HCT116 (cell line): ENCODE measurements around the gene GK. TPM values are rescaled to one million over a fixed set of nuclear protein-coding genes. Genes with fewer than 3 reads are reported as not detected.

Experiments
- ATAC-seq: fragments of 200-7000 bp; cut with Tn5 transposase; 2 replicates; pipeline ENCODE4 v1.9.1; 2020; ENCODE audit warnings: mild to moderate bottlenecking, moderate library complexity
- BruUV-seq: library from RNA; stranded (reverse); fragments of 400-500 nt; replicated peaks from 2 replicates; lab custom pipeline; 2021; lab: Mats Ljungman, UMichigan
- CTCF ChIA-PET: fragments of 300-600 bp; sonication (Branson Sonifier 250); formaldehyde crosslinking; loops from one replicate; lab custom pipeline; 2021; ENCODE audit warnings: antibody characterized with exemption; lab: Charles Lee
- POLR2A ChIA-PET: fragments of 300-600, 350-600 bp; sonication (Branson Sonifier 250); formaldehyde crosslinking; loops from one replicate; lab custom pipeline; 2021; ENCODE audit warnings: antibody characterized with exemption; lab: Charles Lee
- RAD21 ChIA-PET, 2 experiments: fragments of 300-600 bp; sonication (Branson Sonifier 250); formaldehyde crosslinking; loops; one replicate each; lab custom pipeline; 2023; ENCODE audit warnings: low total read pairs in 2 of 2; ENCODE audit not compliant: uncharacterized antibody in 2 of 2, unreplicated experiment in 2 of 2, low non-redundant PET in 1 of 2; lab: Charles Lee
- DNase-seq: peaks from one replicate; pipeline ENCODE4 v3.0.0-alpha.2; 2010; ENCODE audit warnings: low read depth, low spot score
- H2AFZ ChIP-seq: fragments of 200-600 bp; shearing (Covaris generic), sonication (generic); 2 replicates; pipeline ENCODE4 v1.6.1; 2017; ENCODE audit warnings: low read depth, mixed run types, mixed read lengths, antibody characterized with exemption, low read length; ENCODE audit not compliant: poor library complexity, severe bottlenecking
- H3K27ac ChIP-seq: 2 replicates; pipeline ENCODE4 v1.5.1; 2012; ENCODE audit warnings: low read depth, low read length
- H3K27me3 ChIP-seq: fragments of 200-600 bp; sonication (generic); 2 replicates; pipeline ENCODE4 v1.6.1; 2016; ENCODE audit warnings: mixed run types, low read length, mixed read lengths; ENCODE audit not compliant: insufficient read depth
- H3K36me3 ChIP-seq, 2 experiments: fragments of 200-500 bp in 1 of 2; fragments of 200-600 bp in 1 of 2; sonication (Bioruptor generic) in 1 of 2; sonication (generic) in 1 of 2; 2 replicates each; pipeline versions ENCODE4 v1.5.1 to v1.6.1; 2014 to 2016; ENCODE audit warnings: low read length in 2 of 2, inconsistent platforms in 1 of 2, mixed read lengths in 1 of 2, mixed run types in 1 of 2; ENCODE audit not compliant: insufficient read depth in 2 of 2, control insufficient read depth in 1 of 2
- H3K4me1 ChIP-seq, 2 experiments: fragments of 200-600 bp in 1 of 2; sonication (generic) in 1 of 2; 2 replicates each; pipeline versions ENCODE4 v1.5.1 to v1.6.1; 2012 to 2017; ENCODE audit warnings: low read length in 2 of 2, inconsistent platforms in 1 of 2, mild to moderate bottlenecking in 1 of 2, mixed read lengths in 1 of 2, mixed run types in 1 of 2, moderate library complexity in 1 of 2; ENCODE audit not compliant: insufficient read depth in 2 of 2, control insufficient read depth in 1 of 2
- H3K4me2 ChIP-seq: fragments of 200-600 bp; sonication (generic); 2 replicates; pipeline ENCODE4 v1.6.1; 2017; ENCODE audit warnings: mixed run types, low read length, mixed read lengths
- H3K4me3 ChIP-seq, 2 experiments: fragments of 200-600 bp in 1 of 2; sonication (generic) in 1 of 2; replicated peaks in 1 of 2; 2 replicates each; pipeline ENCODE4 v1.5.1; 2011 to 2016; ENCODE audit warnings: low read length in 2 of 2, control low read depth in 1 of 2, low read depth in 1 of 2, mild to moderate bottlenecking in 1 of 2, mixed read lengths in 1 of 2, mixed run types in 1 of 2
- H3K79me2 ChIP-seq: fragments of 200-600 bp; sonication (generic); 2 replicates; pipeline ENCODE4 v1.6.1; 2017; ENCODE audit warnings: mild to moderate bottlenecking, mixed run types, low read length, moderate library complexity, mixed read lengths; ENCODE audit not compliant: insufficient read depth
- H3K9ac ChIP-seq: fragments of 200-600 bp; sonication (generic); 2 replicates; pipeline ENCODE4 v1.6.1; 2016; ENCODE audit warnings: low read length, mixed read lengths
- H3K9me2 ChIP-seq: fragments of 200-600 bp; sonication (generic), shearing (Covaris generic); 2 replicates; pipeline ENCODE4 v1.6.1; 2017; ENCODE audit warnings: mixed run types, mild to moderate bottlenecking, moderate library complexity; ENCODE audit not compliant: insufficient read depth
- H3K9me3 ChIP-seq, 2 experiments: fragments of 200-500 bp in 1 of 2; fragments of 200-600 bp in 1 of 2; sonication (Bioruptor generic) in 1 of 2; sonication (generic) in 1 of 2; 2 replicates each; pipeline ENCODE4 v1.6.1; 2014 to 2017; ENCODE audit warnings: low read length in 2 of 2, mixed read lengths in 2 of 2, inconsistent platforms in 1 of 2, low read depth in 1 of 2, mild to moderate bottlenecking in 1 of 2, mixed run types in 1 of 2, moderate library complexity in 1 of 2; ENCODE audit not compliant: control insufficient read depth in 1 of 2, insufficient read depth in 1 of 2
- H4K20me1 ChIP-seq: fragments of 200-600 bp; sonication (generic), shearing (Covaris generic); 2 replicates; pipeline ENCODE4 v1.6.1; 2017; ENCODE audit warnings: mixed run types, mild to moderate bottlenecking, moderate library complexity; ENCODE audit not compliant: insufficient read depth
- CBX3 ChIP-seq: IDR thresholded peaks from 2 replicates; pipeline ENCODE4 v1.6.1; 2012; ENCODE audit warnings: low read depth
- CEBPB ChIP-seq: IDR thresholded peaks from 2 replicates; pipeline ENCODE4 v1.6.1; 2012; ENCODE audit warnings: low read depth
- CTCF ChIP-seq, 3 experiments: fragments of 200-600 bp in 1 of 3; sonication (generic) in 1 of 3; IDR thresholded peaks in 2 of 3; conservative IDR thresholded peaks in 1 of 3; 2 replicates each; pipeline ENCODE4 v1.5.1; 2012 to 2017; ENCODE audit warnings: low read depth in 2 of 3, low read length in 2 of 3, antibody characterized with exemption in 1 of 3, borderline replicate concordance in 1 of 3, control low read depth in 1 of 3, mild to moderate bottlenecking in 1 of 3, mixed read lengths in 1 of 3, mixed run types in 1 of 3, moderate library complexity in 1 of 3; ENCODE audit not compliant: insufficient read depth in 1 of 3
- ELF1 ChIP-seq: IDR thresholded peaks from 2 replicates; pipeline ENCODE4 v1.6.1; 2012; ENCODE audit warnings: low read depth, borderline replicate concordance
- EZH2 ChIP-seq: fragments of 200-600 bp; sonication (generic); IDR thresholded peaks from 2 replicates; pipeline ENCODE4 v1.6.1; 2017; ENCODE audit warnings: antibody characterized with exemption, mixed run types
- EZH2phosphoT487 ChIP-seq: fragments of 200-600 bp; IDR thresholded peaks from 2 replicates; pipeline ENCODE4 v1.6.1; 2018; ENCODE audit warnings: antibody characterized with exemption, borderline replicate concordance
- JUND ChIP-seq: IDR thresholded peaks from 2 replicates; pipeline ENCODE4 v1.6.1; 2012
- POLR2A ChIP-seq: IDR thresholded peaks from 2 replicates; pipeline ENCODE4 v1.7.0; 2011; ENCODE audit warnings: borderline replicate concordance; ENCODE audit not compliant: insufficient read depth, insufficient read length; ENCODE audit errors: extremely low read depth
- POLR2AphosphoS5 ChIP-seq: IDR thresholded peaks from 2 replicates; pipeline ENCODE4 v1.6.1; 2011; ENCODE audit warnings: mild to moderate bottlenecking, low read depth, low read length, moderate library complexity
- RAD21 ChIP-seq: IDR thresholded peaks from 2 replicates; pipeline ENCODE4 v1.6.1; 2012; ENCODE audit warnings: low read depth, mild to moderate bottlenecking
- REST ChIP-seq: IDR thresholded peaks from 2 replicates; pipeline ENCODE4 v1.6.1; 2012; ENCODE audit warnings: low read depth
- SIN3A ChIP-seq: IDR thresholded peaks from 2 replicates; pipeline ENCODE4 v1.6.1; 2012; ENCODE audit warnings: low read depth
- SP1 ChIP-seq: IDR thresholded peaks from 2 replicates; pipeline ENCODE4 v1.6.1; 2012; ENCODE audit warnings: low read depth
- SRF ChIP-seq: IDR thresholded peaks from 2 replicates; pipeline ENCODE4 v1.6.1; 2012; ENCODE audit warnings: low read depth
- TCF7L2 ChIP-seq: IDR thresholded peaks from 2 replicates; pipeline ENCODE4 v1.7.0; 2011; ENCODE audit warnings: borderline replicate concordance, inconsistent platforms; ENCODE audit not compliant: insufficient read depth, insufficient read length; ENCODE audit errors: extremely low read depth
- YY1 ChIP-seq: IDR thresholded peaks from 2 replicates; pipeline ENCODE4 v1.6.1; 2011; ENCODE audit warnings: low read length, low read depth, moderate library complexity, mild to moderate bottlenecking; ENCODE audit not compliant: insufficient replicate concordance; ENCODE audit errors: extremely low read depth
- ZFX ChIP-seq: fragments of 450-650 bp; IDR thresholded peaks from 2 replicates; pipeline ENCODE4 v1.6.1; 2017
- ZNF274 ChIP-seq: fragments of 200-500 bp; sonication (Bioruptor generic); IDR thresholded peaks from 2 replicates; pipeline ENCODE4 v1.6.1; 2014; ENCODE audit warnings: mild to moderate bottlenecking, low read depth, low read length, inconsistent platforms
- intact Hi-C: fragments of 100-400 bp; cut with micrococcal nuclease; formaldehyde crosslinking; loops from 2 replicates; pipeline ENCODE4 v1.10.0; 2022
- total RNA-seq: library from RNA; stranded (reverse); gene quantifications from one replicate; pipeline ENCODE4 v1.2.1, GENCODE V29; 2021; ENCODE audit not compliant: unreplicated experiment
- TF ChIP-seq, protein P1 (sequence below): IDR thresholded peaks from 2 replicates; pipeline ENCODE4 v1.6.1; 2012
- TF ChIP-seq, protein P2 (sequence below): IDR thresholded peaks from 2 replicates; pipeline ENCODE4 v1.6.1; 2011; ENCODE audit warnings: mild to moderate bottlenecking, low read length, moderate library complexity; ENCODE audit not compliant: insufficient replicate concordance; ENCODE audit errors: extremely low read depth

The GK gene
- total RNA-seq, 1 experiment from 2014 or later = 4.3 TPM

GRCh38 chrX:30626402-30626801, 26.8 kb upstream of the GK start:
- no peak for DNase-seq
- ATAC-seq = no peak
- Histone ChIP-seq H3K27ac (no peak overlapping the region), H3K9me3 (no peaks in the 10 kb centered on the region), H3K79me2 (no peaks in the 10 kb centered on the region), H3K4me1 (no peaks in the 10 kb centered on the region), H4K20me1 (no peaks in the 10 kb centered on the region), H2AFZ (no peak overlapping the region), H3K9me2 (no peaks in the 10 kb centered on the region), H3K27me3 (no peaks in the 10 kb centered on the region), H3K9ac (no peak overlapping the region), H3K36me3 (no peaks in the 10 kb centered on the region), H3K4me2 (no peak overlapping the region), H3K4me3 (no peak overlapping the region)
- TF ChIP-seq REST = no peak
- no peak for TF ChIP-seq SIN3A
- TF ChIP-seq SRF = no peak
- TF ChIP-seq YY1 = no peak
- no peak for TF ChIP-seq JUND
- TF ChIP-seq ZFX = no peak
- TF ChIP-seq ZNF274 = no peak
- TF ChIP-seq, protein P1, sequence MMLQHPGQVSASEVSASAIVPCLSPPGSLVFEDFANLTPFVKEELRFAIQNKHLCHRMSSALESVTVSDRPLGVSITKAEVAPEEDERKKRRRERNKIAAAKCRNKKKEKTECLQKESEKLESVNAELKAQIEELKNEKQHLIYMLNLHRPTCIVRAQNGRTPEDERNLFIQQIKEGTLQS = no peak
- no peak for TF ChIP-seq EZH2phosphoT487
- TF ChIP-seq CTCF (IDR thresholded peaks at IDR 0.05 in 2 of 3, conservative IDR thresholded peaks at IDR 0.05 in 1 of 3; ENCODE audit: borderline replicate concordance in 1 of 3, insufficient read depth in 1 of 3, low read depth in 2 of 3, low read length in 2 of 3) = no peak
- TF ChIP-seq CEBPB = no peak
- TF ChIP-seq CBX3 = no peak
- TF ChIP-seq RAD21 = no peak
- no peak for TF ChIP-seq EZH2
- TF ChIP-seq, protein P2, sequence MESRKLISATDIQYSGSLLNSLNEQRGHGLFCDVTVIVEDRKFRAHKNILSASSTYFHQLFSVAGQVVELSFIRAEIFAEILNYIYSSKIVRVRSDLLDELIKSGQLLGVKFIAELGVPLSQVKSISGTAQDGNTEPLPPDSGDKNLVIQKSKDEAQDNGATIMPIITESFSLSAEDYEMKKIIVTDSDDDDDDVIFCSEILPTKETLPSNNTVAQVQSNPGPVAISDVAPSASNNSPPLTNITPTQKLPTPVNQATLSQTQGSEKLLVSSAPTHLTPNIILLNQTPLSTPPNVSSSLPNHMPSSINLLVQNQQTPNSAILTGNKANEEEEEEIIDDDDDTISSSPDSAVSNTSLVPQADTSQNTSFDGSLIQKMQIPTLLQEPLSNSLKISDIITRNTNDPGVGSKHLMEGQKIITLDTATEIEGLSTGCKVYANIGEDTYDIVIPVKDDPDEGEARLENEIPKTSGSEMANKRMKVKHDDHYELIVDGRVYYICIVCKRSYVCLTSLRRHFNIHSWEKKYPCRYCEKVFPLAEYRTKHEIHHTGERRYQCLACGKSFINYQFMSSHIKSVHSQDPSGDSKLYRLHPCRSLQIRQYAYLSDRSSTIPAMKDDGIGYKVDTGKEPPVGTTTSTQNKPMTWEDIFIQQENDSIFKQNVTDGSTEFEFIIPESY = no peak
- TF ChIP-seq ELF1 = no peak
- no peak for TF ChIP-seq TCF7L2
- no peak for TF ChIP-seq POLR2AphosphoS5
- no peak for TF ChIP-seq SP1
- TF ChIP-seq POLR2A = no peak
- CTCF ChIA-PET = no interaction called here
- intact Hi-C loops = no loop called here
- POLR2A ChIA-PET = no interaction called here
- RAD21 ChIA-PET = no interaction called here
- BruUV-seq = no TSS peak
